Gastrocnemius medialis (tissue), 4 donors: Measurements from ENCODE around the gene HMHB1. TPM values are rescaled to one million over a fixed set of nuclear protein-coding genes. Genes with fewer than 3 reads are reported as not detected.

Source experiments
- ATAC-seq, 2 donors: fragments of 150-250 bp; one replicate each; pipeline ENCODE4 v1.9.1; 2016
- DNase-seq, 2 donors: peaks; one replicate each; pipeline ENCODE4 v3.0.0-alpha.2; 2019
- H3K27ac ChIP-seq, 4 donors: fragments of 200-600 bp; sonication (generic); 1 replicate in 1 of 4; 2 replicates in 3 of 4; pipeline ENCODE4 v1.5.1; 2016 to 2018; ENCODE audit warnings: mild to moderate bottlenecking in 2 of 4, moderate library complexity in 1 of 4
- H3K27me3 ChIP-seq, 3 donors: fragments of 200-600 bp; sonication (generic) in 2 of 3; 1 replicate in 1 of 3; 2 replicates in 2 of 3; pipeline versions ENCODE4 v1.5.1 to v1.6.0; 2016 to 2019; ENCODE audit warnings: mild to moderate bottlenecking in 1 of 3, moderate library complexity in 1 of 3
- H3K36me3 ChIP-seq, 2 donors: fragments of 200-600 bp; sonication (generic) in 1 of 2; one replicate each; pipeline ENCODE4 v1.5.1; 2017 to 2018
- H3K4me1 ChIP-seq, 2 donors: fragments of 200-600 bp; sonication (generic) in 1 of 2; one replicate each; pipeline ENCODE4 v1.5.1; 2016 to 2017; ENCODE audit warnings: mild to moderate bottlenecking in 2 of 2
- H3K4me3 ChIP-seq, 4 donors: fragments of 200-600 bp; sonication (generic) in 3 of 4; 1 replicate in 1 of 4; 2 replicates in 3 of 4; pipeline ENCODE4 v1.5.1; 2016 to 2019; ENCODE audit warnings: mild to moderate bottlenecking in 2 of 4
- H3K9me3 ChIP-seq, 3 donors: fragments of 200-600 bp; sonication (generic) in 2 of 3; 1 replicate in 1 of 3; 2 replicates in 2 of 3; pipeline ENCODE4 v1.5.1; 2016 to 2019
- CTCF ChIP-seq, 5 experiments: fragments of 450-650 bp in 3 of 5; fragments of 200-600 bp in 2 of 5; sonication (generic) in 2 of 5; IDR thresholded peaks in 4 of 5; conservative IDR thresholded peaks in 1 of 5; 1 replicate in 4 of 5; 2 replicates in 1 of 5; pipeline ENCODE4 v1.5.1; 2016 to 2019; ENCODE audit warnings: antibody characterized with exemption in 5 of 5, mild to moderate bottlenecking in 3 of 5, moderate library complexity in 3 of 5
- POLR2A ChIP-seq, 2 donors: fragments of 450-650 bp; IDR thresholded peaks; one replicate each; pipeline ENCODE4 v1.6.1; 2017; ENCODE audit warnings: antibody characterized with exemption in 2 of 2, mild to moderate bottlenecking in 2 of 2, moderate library complexity in 2 of 2
- in situ Hi-C, 4 donors: fragments of 200-750 bp; cut with MboI; loops; one replicate each; pipeline versions ENCODE4 v1.15.0 to v1.8.0; 2017; ENCODE audit warnings: low sequenced_read_pairs in 4 of 4
- intact Hi-C: fragments of 100-400 bp; cut with DNase I; formaldehyde crosslinking; loops from one replicate; pipeline ENCODE4 v1.15.1; 2023; ENCODE audit warnings: low total_unique reads
- total RNA-seq, 4 donors: library from RNA; depleted of rRNA; stranded (reverse); fragments of >200 nt; gene quantifications; one replicate each; pipeline versions ENCODE4 v1.1.0 to v1.2.3, GENCODE V29; 2016

The HMHB1 gene
- total RNA-seq, 4 donors from 2014 or later = not detected

- no peaks in the 10 kb centered on the region for H3K36me3 ChIP-seq
- no peak for ATAC-seq
- in situ Hi-C loops (no loop called here), intact Hi-C loops (no loop called here)
- no peak overlapping the region for H3K4me3 ChIP-seq
- DNase-seq = no peak
- TF ChIP-seq POLR2A (IDR thresholded peaks at IDR 0.05) (no peak), CTCF (IDR thresholded peaks at IDR 0.05 in 4 of 5, conservative IDR thresholded peaks at IDR 0.05 in 1 of 5) (no peak)
- no peaks in the 10 kb centered on the region for H3K27me3 ChIP-seq
- H3K4me1 ChIP-seq = peaks cover 0 to 12% of the 10 kb centered on the region in 2 donors
- no peak overlapping the region for H3K27ac ChIP-seq
- no peaks in the 10 kb centered on the region for H3K9me3 ChIP-seq
Observed at GRCh38 chr5:143770450-143770849, 41.5 kb upstream of the HMHB1 start.

- in situ Hi-C loops = no loop called here
- Histone ChIP-seq H3K4me1 (peaks cover 0 to 12% of the 10 kb centered on the region in 2 donors), H3K4me3 (no peak overlapping the region), H3K27ac (no peak overlapping the region), H3K36me3 (no peaks in the 10 kb centered on the region), H3K27me3 (no peaks in the 10 kb centered on the region), H3K9me3 (no peaks in the 10 kb centered on the region)
- TF ChIP-seq CTCF (IDR thresholded peaks at IDR 0.05 in 4 of 5, conservative IDR thresholded peaks at IDR 0.05 in 1 of 5) (no peak), POLR2A (IDR thresholded peaks at IDR 0.05) (no peak)
- DNase-seq (no peak), ATAC-seq (no peak)
- intact Hi-C loops = no loop called here
Observed at GRCh38 chr5:143771189-143771588, 40.8 kb upstream of the HMHB1 start.

GRCh38 chr5:143771602-143772001, 40.4 kb upstream of the HMHB1 start:
- intact Hi-C loops = no loop called here
- in situ Hi-C loops = no loop called here
- DNase-seq = no peak
- no peak overlapping the region for H3K27ac ChIP-seq
- H3K27me3 ChIP-seq = no peaks in the 10 kb centered on the region
- no peaks in the 10 kb centered on the region for H3K36me3 ChIP-seq
- H3K4me1 ChIP-seq = peaks cover 0 to 11% of the 10 kb centered on the region in 2 donors
- no peaks in the 10 kb centered on the region for H3K9me3 ChIP-seq
- H3K4me3 ChIP-seq = no peak overlapping the region
- TF ChIP-seq CTCF (IDR thresholded peaks at IDR 0.05 in 4 of 5, conservative IDR thresholded peaks at IDR 0.05 in 1 of 5) (no peak), POLR2A (IDR thresholded peaks at IDR 0.05) (no peak)
- ATAC-seq = no peak

- H3K4me1 ChIP-seq = peaks cover 0 to under 1% of the 10 kb centered on the region in 2 donors
- no peaks in the 10 kb centered on the region for H3K27me3 ChIP-seq
- no peaks in the 10 kb centered on the region for H3K9me3 ChIP-seq
- in situ Hi-C loops = no loop called here
- intact Hi-C loops = no loop called here
- no peak for DNase-seq
- no peak for ATAC-seq
- TF ChIP-seq POLR2A (IDR thresholded peaks at IDR 0.05) (no peak), CTCF (IDR thresholded peaks at IDR 0.05 in 4 of 5, conservative IDR thresholded peaks at IDR 0.05 in 1 of 5) (no peak)
- H3K4me3 ChIP-seq = no peak overlapping the region
- no peaks in the 10 kb centered on the region for H3K36me3 ChIP-seq
- H3K27ac ChIP-seq = no peak overlapping the region
Observed at GRCh38 chr5:143772621-143773020, 39.3 kb upstream of the HMHB1 start.

- Histone ChIP-seq H3K27me3 (no peaks in the 10 kb centered on the region), H3K36me3 (no peaks in the 10 kb centered on the region), H3K9me3 (no peaks in the 10 kb centered on the region), H3K4me3 (no peak overlapping the region), H3K4me1 (no peaks in the 10 kb centered on the region), H3K27ac (no peak overlapping the region)
- TF ChIP-seq CTCF (IDR thresholded peaks at IDR 0.05 in 4 of 5, conservative IDR thresholded peaks at IDR 0.05 in 1 of 5) = no peak
- TF ChIP-seq POLR2A (IDR thresholded peaks at IDR 0.05) = no peak
- DNase-seq (no peak), ATAC-seq (no peak)
- intact Hi-C loops = no loop called here
- in situ Hi-C loops = no loop called here
Observed at GRCh38 chr5:143775258-143775657, 36.7 kb upstream of the HMHB1 start.
